BJ (cell line): Measurements from ENCODE around the gene CTBS. TPM values are rescaled to one million over a fixed set of nuclear protein-coding genes. Genes with fewer than 3 reads are reported as not detected.

Experiments used
- CTCF ChIA-PET: fragments of 350-600 bp; formaldehyde crosslinking; extraction: SDS; loops from one replicate; lab custom pipeline; 2021; ENCODE audit warnings: antibody characterized with exemption, inconsistent platforms; lab: Yijun Ruan, JAX
- POLR2A ChIA-PET: fragments of 300-600 bp; sonication (Branson Sonifier 250); formaldehyde crosslinking; extraction: SDS; loops from one replicate; lab custom pipeline; 2021; ENCODE audit warnings: antibody characterized with exemption; lab: Charles Lee
- DNase-seq: peaks from one replicate; pipeline ENCODE4 v3.0.0-alpha.2; 2011; ENCODE audit warnings: low read depth
- H3K27me3 ChIP-seq: 2 replicates; pipeline ENCODE4 v1.6.0; 2011; ENCODE audit warnings: low read length; ENCODE audit not compliant: control insufficient read depth, insufficient read depth
- H3K36me3 ChIP-seq: 2 replicates; pipeline ENCODE4 v1.5.1; 2011; ENCODE audit warnings: low read length; ENCODE audit not compliant: control insufficient read depth, insufficient read depth
- H3K4me3 ChIP-seq: 2 replicates; pipeline ENCODE4 v1.5.1; 2011; ENCODE audit warnings: low read depth, mild to moderate bottlenecking, control low read depth, low read length
- polyA plus RNA-seq: library from polyadenylated mRNA; depleted of rRNA; stranded (reverse); fragments of >200 nt; gene quantifications from 2 replicates; pipeline ENCODE4 v1.2.3, GENCODE V29; 2011
- TF ChIP-seq, protein P1 (sequence below): IDR thresholded peaks from 2 replicates; pipeline ENCODE4 v1.5.1; 2011; ENCODE audit warnings: low read depth, mild to moderate bottlenecking, control low read depth, inconsistent platforms, low read length, moderate library complexity; ENCODE audit not compliant: insufficient read depth

The CTBS gene
- polyA plus RNA-seq, 1 experiment: 14.4 TPM

DNA sequence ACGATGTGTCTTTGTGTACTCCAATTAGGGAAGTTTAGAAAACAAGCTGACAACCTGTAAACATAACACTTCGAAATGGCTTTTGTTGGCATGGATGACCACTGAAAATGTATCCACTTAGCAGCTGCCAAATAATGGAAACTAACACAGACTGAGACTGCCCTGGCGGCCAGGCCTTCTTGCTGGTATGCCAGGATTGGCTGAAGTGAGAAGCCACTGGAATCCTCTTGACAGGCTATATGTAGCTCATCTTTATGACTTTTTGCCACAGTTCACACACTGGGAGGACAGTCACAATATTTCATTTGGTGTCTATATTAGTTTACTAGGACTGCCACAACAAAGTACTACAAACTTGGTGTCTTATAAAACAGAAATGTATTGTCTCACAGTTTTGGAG is 12.9 kb upstream of the CTBS start:
- CTCF ChIA-PET: interaction anchor here (1.3 kb wide), 1 partner anchor 17 kb away, joined by 3 read pairs; no protein-coding TSS in a partner anchor
- no peak for DNase-seq
- no peaks in the 10 kb centered on the region for H3K36me3 ChIP-seq
- POLR2A ChIA-PET: no interaction called here
- TF ChIP-seq, protein P1, sequence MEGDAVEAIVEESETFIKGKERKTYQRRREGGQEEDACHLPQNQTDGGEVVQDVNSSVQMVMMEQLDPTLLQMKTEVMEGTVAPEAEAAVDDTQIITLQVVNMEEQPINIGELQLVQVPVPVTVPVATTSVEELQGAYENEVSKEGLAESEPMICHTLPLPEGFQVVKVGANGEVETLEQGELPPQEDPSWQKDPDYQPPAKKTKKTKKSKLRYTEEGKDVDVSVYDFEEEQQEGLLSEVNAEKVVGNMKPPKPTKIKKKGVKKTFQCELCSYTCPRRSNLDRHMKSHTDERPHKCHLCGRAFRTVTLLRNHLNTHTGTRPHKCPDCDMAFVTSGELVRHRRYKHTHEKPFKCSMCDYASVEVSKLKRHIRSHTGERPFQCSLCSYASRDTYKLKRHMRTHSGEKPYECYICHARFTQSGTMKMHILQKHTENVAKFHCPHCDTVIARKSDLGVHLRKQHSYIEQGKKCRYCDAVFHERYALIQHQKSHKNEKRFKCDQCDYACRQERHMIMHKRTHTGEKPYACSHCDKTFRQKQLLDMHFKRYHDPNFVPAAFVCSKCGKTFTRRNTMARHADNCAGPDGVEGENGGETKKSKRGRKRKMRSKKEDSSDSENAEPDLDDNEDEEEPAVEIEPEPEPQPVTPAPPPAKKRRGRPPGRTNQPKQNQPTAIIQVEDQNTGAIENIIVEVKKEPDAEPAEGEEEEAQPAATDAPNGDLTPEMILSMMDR: no peak
- no peak overlapping the region for H3K4me3 ChIP-seq
- H3K27me3 ChIP-seq: no peaks in the 10 kb centered on the region

- CTCF ChIA-PET: interaction anchor here (1.4 kb wide), 1 partner anchor 12 kb away, joined by 5 read pairs; the partner anchor contains the start of gene CTBS
- POLR2A ChIA-PET: no interaction called here
- TF ChIP-seq, protein P1: no peak
Measured at GRCh38 chr1:84585803-84586202, 11.6 kb upstream of the CTBS start.

GRCh38 chr1:84584126-84584525 is 9.9 kb upstream of the CTBS start:
- no peak for DNase-seq
- Histone ChIP-seq H3K4me3 (no peak overlapping the region), H3K36me3 (no peaks in the 10 kb centered on the region), H3K27me3 (no peaks in the 10 kb centered on the region)
- CTCF ChIA-PET: interaction anchor here (1.5 to 1.7 kb wide), 2 partner anchors 10 to 19 kb away, joined by 4 to 7 read pairs; partner anchors contain the start of gene CTBS
- TF ChIP-seq, protein P1: no peak
- POLR2A ChIA-PET: no interaction called here

More at GRCh38 chr1:84585803-84586202, 11.6 kb upstream of the CTBS start:
- H3K4me3 ChIP-seq: no peak overlapping the region
- H3K27me3 ChIP-seq: no peaks in the 10 kb centered on the region
- DNase-seq: no peak
- no peaks in the 10 kb centered on the region for H3K36me3 ChIP-seq

- H3K27me3 ChIP-seq: no peaks in the 10 kb centered on the region
- H3K4me3 ChIP-seq: no peak overlapping the region
- ChIA-PET CTCF (interaction anchor here (1.5 to 1.7 kb wide), 2 partner anchors 10 to 20 kb away, joined by 4 to 7 read pairs; partner anchors contain the start of gene CTBS), POLR2A (no interaction called here)
- no peaks in the 10 kb centered on the region for H3K36me3 ChIP-seq
- DNase-seq: no peak
- TF ChIP-seq, protein P1: no peak
Measured at GRCh38 chr1:84583648-84584047, 9.4 kb upstream of the CTBS start.

GRCh38 chr1:84582802-84583587 is 8.8 kb upstream of the CTBS start:
- Histone ChIP-seq H3K36me3 (no peaks in the 10 kb centered on the region), H3K4me3 (no peak overlapping the region), H3K27me3 (no peaks in the 10 kb centered on the region)
- DNase-seq: no peak
- CTCF ChIA-PET: interaction anchor here (0.9 to 2.3 kb wide), 4 partner anchors 9 to 189 kb away, joined by 3 to 7 read pairs (median 4); partner anchors contain the start of gene CTBS
- POLR2A ChIA-PET: no interaction called here
- TF ChIP-seq, protein P1: no peak
